Measurements from ENCODE around the gene PNPLA6.

- TF ChIP-seq ASH2L (IDR thresholded peaks at IDR 0.05; ENCODE audit: borderline replicate concordance, low read depth), result no peak
- no peak for TF ChIP-seq JUNB (IDR thresholded peaks at IDR 0.05)
- no peak for TF ChIP-seq CTCF (IDR thresholded peaks at IDR 0.05 in 2 of 3, conservative IDR thresholded peaks at IDR 0.05 in 1 of 3; ENCODE audit: control insufficient read depth in 2 of 3, extremely low read depth in 1 of 3, insufficient read depth in 1 of 3, low read depth in 3 of 3, low read length in 3 of 3)
Measured at GRCh38 chr19:7575434-7576040, 40.0 kb downstream of the PNPLA6 start.

Measured in GM12878 (cell line).